ENCODE results near the gene RAP1GAP2. TPM values are rescaled to one million over a fixed set of nuclear protein-coding genes. Genes with fewer than 3 reads are reported as not detected.

Gene RAP1GAP2
- total and polyA plus RNA-seq, 10 donors: 1.2 to 32.7 (median 14.1) TPM

DNA sequence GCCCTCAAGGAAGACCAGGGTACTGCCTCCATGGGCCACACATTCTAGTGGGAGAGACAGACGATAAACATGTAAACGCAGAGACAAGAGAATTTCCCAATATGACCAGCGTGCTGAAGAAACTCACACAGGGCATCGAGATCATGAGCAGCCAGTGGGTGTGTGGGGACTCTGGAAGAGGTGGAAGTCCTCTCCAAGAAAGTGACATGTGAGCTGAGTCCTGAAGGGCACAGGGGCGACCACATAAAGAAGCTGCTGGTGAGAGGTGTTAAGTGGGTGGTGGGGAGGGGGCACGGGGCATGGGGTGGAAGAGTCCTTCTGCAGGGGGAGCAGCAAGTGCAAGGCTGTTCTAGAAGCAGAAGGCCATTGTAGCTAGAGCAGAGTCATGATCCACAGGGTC is 21.0 kb upstream of the RAP1GAP2 start:
- H3K4me3 ChIP-seq: no peak overlapping the region
- no peak for DNase-seq
- H3K36me3 ChIP-seq: no peaks in the 10 kb centered on the region
- TF ChIP-seq POLR2AphosphoS5 (IDR thresholded peaks at IDR 0.05) (no peak), POLR2A (IDR thresholded peaks at IDR 0.05) (no peak)
- TF ChIP-seq, protein P1, sequence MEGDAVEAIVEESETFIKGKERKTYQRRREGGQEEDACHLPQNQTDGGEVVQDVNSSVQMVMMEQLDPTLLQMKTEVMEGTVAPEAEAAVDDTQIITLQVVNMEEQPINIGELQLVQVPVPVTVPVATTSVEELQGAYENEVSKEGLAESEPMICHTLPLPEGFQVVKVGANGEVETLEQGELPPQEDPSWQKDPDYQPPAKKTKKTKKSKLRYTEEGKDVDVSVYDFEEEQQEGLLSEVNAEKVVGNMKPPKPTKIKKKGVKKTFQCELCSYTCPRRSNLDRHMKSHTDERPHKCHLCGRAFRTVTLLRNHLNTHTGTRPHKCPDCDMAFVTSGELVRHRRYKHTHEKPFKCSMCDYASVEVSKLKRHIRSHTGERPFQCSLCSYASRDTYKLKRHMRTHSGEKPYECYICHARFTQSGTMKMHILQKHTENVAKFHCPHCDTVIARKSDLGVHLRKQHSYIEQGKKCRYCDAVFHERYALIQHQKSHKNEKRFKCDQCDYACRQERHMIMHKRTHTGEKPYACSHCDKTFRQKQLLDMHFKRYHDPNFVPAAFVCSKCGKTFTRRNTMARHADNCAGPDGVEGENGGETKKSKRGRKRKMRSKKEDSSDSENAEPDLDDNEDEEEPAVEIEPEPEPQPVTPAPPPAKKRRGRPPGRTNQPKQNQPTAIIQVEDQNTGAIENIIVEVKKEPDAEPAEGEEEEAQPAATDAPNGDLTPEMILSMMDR (IDR thresholded peaks at IDR 0.05 in 8 of 11, conservative IDR thresholded peaks at IDR 0.05 in 3 of 11): no peak
- intact Hi-C loops (cut with DNase I; ENCODE audit: low total_unique reads): no loop called here
- H3K4me1 ChIP-seq: peaks cover 0 to 14% (median 11%) of the 10 kb centered on the region in 6 donors
- 69 to 80% (median 75%) methylated on average over 6 of the region's 6 CpGs for WGBS, 5 donors
- no peaks in the 10 kb centered on the region for H3K9me3 ChIP-seq
- H3K27me3 ChIP-seq (replicated peaks in 1 of 7): peaks cover 0 to 86% (median 32%) of the 10 kb centered on the region in 7 donors
- H3K27ac ChIP-seq: no peak overlapping the region

DNA sequence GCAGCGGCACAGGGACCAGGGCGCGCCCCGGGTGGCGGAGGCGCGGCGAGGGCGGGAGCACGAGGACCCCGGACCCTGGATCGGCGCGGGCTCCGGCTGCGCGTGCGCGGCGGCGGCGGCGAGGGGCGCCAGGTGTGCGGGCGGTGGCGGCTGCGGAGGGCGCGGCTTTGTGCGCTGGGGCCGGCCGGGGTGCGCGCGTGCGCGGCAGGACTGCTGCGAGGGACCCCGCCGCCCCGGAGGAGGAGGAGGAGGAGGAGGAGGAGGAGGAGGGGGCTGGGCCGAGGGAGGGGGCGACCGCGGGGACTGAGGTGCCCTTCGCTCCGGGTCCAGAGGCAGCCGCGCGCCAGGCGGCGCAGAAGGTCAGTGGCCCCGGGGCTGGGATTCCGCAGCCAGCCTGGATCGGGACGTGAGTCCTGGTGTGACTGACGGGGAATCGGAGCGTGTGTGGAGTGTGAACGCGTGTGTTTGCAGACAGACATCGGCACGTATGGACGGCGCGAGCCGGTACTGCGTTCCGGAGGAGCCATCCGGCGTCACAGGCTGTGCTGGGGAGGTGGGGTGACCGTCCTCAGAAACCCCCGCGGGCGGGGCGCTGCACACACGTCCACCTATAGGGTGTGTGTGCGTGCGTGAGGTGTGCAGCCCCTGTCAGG is 19.5 kb upstream of the RAP1GAP2 start:
- Histone ChIP-seq H3K27me3 (replicated peaks in 1 of 7) (peaks cover 0 to 92% (median 32%) of the 10 kb centered on the region in 7 donors), H3K36me3 (no peaks in the 10 kb centered on the region), H3K27ac (no peak overlapping the region), H3K4me3 (peak overlapping the region in 2 of 8 donors; percentile 15 to 60), H3K4me1 (peaks cover 0 to 14% (median 11%) of the 10 kb centered on the region in 6 donors), H3K9me3 (no peaks in the 10 kb centered on the region)
- intact Hi-C loops (cut with DNase I; ENCODE audit: low total_unique reads): no loop called here
- TF ChIP-seq POLR2AphosphoS5 (IDR thresholded peaks at IDR 0.05): no peak
- no peak for DNase-seq
- 1 to 9% (median 2%) methylated on average over 7 to 80 of the region's 80 CpGs for WGBS, 5 donors

DNA sequence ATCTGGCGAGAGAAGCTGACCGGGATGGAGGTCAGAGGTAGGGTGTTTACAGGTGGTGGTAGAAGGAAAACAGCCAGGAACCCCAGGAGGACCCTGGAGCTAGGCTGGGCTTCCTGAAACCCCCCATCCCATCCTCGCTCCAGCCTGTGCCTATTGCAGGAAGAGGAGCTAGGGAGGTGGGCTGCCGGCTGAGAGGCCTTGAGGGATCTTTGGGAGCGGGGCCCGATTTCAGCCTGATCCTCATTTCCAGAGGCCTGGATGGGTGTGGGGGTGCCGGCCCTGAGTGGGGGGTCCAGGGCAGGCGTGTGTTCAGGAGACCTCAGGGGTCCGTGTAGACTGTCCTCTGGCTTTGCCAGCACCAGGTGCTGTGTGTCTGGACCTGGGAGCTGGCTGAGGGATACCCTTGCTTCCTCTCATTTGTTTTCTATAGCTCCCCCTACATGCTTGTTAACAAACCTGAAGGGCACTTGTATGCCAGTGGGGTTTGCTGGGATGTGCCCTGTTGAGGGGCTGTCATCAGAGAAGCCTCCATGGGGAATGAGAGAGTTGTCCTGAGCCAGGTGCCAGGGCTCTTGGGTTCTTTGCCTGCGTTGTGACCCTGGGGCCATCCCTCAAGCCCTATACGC is 18.9 kb upstream of the RAP1GAP2 start:
- no peak for DNase-seq
- intact Hi-C loops (cut with DNase I; ENCODE audit: low total_unique reads): no loop called here
- Histone ChIP-seq H3K27me3 (replicated peaks in 1 of 7) (peaks cover 0 to 92% (median 32%) of the 10 kb centered on the region in 7 donors), H3K4me3 (peak overlapping the region in 1 of 8 donors; percentile 60), H3K9me3 (no peaks in the 10 kb centered on the region), H3K36me3 (no peaks in the 10 kb centered on the region), H3K27ac (no peak overlapping the region), H3K4me1 (peaks cover 0 to 14% (median 11%) of the 10 kb centered on the region in 6 donors)
- 25 to 39% (median 33%) methylated on average over 11 of the region's 11 CpGs for WGBS, 5 donors
- TF ChIP-seq POLR2A (IDR thresholded peaks at IDR 0.05) (no peak), POLR2AphosphoS5 (IDR thresholded peaks at IDR 0.05) (no peak)
- TF ChIP-seq, protein P1 (IDR thresholded peaks at IDR 0.05 in 8 of 11, conservative IDR thresholded peaks at IDR 0.05 in 3 of 11): no peak

DNA sequence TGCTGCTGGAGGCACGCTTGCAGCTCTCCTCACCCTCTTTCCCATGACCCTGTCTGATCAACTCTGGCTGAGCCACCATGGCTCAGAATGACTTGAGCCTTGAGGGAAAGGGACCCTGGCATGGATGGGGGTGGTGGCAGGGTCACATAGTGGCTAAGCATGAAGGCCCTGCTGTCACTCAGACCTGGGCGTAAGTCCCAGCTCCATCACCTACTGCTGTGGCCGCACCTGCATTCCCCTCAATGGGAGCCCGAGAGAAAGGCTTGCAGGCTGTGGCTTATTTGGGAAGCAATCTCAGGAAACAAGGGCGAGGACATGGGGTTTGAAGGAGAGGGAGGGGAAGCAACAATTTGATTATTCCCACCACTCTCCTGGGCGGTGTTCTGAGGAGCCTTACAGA is 17.7 kb upstream of the RAP1GAP2 start:
- peaks cover 0 to 87% (median 32%) of the 10 kb centered on the region in 7 donors for H3K27me3 ChIP-seq (replicated peaks in 1 of 7)
- 51 to 76% (median 67%) methylated on average over 5 to 6 of the region's 6 CpGs for WGBS, 5 donors
- peaks cover 0 to 2% (median 0%) of the 10 kb centered on the region in 8 donors for H3K9me3 ChIP-seq
- intact Hi-C loops (cut with DNase I; ENCODE audit: low total_unique reads): no loop called here
- DNase-seq: no peak
- H3K27ac ChIP-seq: no peak overlapping the region
- H3K4me3 ChIP-seq: no peak overlapping the region
- peaks cover 0 to 14% (median 11%) of the 10 kb centered on the region in 6 donors for H3K4me1 ChIP-seq
- H3K36me3 ChIP-seq: no peaks in the 10 kb centered on the region
- TF ChIP-seq POLR2AphosphoS5 (IDR thresholded peaks at IDR 0.05) (no peak), POLR2A (IDR thresholded peaks at IDR 0.05) (no peak)
- TF ChIP-seq, protein P1 (IDR thresholded peaks at IDR 0.05 in 8 of 11, conservative IDR thresholded peaks at IDR 0.05 in 3 of 11): no peak

All from spleen (tissue), 11 donors.